NCI-H69 (cell line): ENCODE results near the gene BAIAP2.

Experiments
- DNase-seq: peaks from one replicate; lab custom pipeline; 2025; lab: John Stamatoyannopoulos, UW

BAIAP2 gene

DNA sequence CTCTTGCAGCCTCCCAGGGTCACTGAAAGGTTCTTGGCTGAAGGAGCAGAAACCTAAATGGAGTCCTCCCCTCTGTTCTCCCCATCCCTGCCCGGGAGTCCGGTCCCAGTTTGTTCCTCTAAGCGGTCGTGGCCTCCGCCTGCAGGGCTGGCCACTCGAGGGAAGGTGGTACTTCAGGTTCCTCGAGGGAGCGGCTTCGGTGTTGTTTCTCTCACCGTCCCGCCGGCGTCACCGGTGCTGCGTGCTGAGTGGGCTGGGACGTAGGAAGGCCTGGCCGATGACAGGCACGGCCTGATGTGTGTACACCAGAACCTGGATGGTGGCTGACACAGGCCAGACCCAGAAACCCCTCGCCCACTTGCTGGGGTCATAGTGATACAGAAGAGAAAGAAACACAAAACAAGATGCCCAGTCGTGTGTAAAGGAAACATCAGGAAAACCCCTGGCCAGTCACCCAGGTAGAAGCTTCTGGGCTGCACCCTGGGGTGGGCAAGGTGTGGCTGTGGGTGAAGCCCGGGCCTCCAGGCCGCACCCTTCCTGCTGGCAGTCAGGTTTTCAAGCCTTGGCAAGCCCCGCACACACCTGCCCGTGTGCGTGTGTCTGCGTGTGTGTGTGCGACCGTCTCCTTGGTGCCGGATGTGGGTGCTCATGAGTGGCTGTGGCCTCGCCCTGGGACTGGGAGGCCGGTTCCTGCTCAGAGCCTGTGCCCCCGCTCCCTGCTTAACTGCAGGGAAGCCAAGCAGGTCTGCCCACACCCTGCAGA is 52.0 kb downstream of the BAIAP2 start:
- no peak for DNase-seq

GRCh38 chr17:81090361-81091136 is 55.6 kb downstream of the BAIAP2 start:
- peak; percentile 82 for DNase-seq

- no peak for DNase-seq
Measured at GRCh38 chr17:81091154-81091553, 56.2 kb downstream of the BAIAP2 start.

DNA sequence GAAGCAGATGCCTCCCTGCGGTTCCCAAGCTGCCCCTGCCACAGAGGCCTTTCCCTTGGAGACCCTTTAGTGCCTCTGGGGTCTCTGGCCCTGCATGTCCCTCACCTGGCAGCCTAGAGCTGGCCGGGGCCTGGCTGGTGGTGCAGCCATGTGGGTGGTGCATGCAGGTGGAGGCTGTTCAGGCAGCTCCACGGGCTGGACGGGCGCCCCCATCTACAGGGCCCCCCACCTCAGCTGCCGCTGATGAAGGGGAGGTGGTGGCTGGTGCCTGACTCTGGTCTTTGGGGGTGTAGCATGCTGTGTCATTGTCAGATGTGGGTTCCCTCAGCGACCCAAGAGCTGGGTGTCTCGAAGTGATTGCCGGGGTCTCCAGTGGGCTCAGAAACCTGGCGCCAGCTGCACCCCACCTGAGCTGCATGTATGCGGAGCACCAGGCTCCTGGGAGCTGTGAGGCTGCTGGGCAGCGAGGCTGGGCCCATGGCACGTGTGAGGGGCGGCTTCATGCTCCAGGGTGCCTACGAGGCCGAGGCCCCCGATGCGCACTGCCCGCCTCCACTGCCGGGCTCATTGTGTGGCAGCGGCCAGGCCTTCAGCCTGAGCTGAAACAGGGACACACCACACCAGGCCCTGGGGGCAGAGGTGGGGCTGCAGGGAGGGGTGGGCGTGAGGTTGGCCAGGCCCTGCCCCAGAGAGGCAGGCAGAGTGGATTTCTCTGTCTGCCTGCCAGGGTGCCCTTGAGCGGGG is 57.0 kb downstream of the BAIAP2 start:
- DNase-seq: peak; percentile 28

DNA sequence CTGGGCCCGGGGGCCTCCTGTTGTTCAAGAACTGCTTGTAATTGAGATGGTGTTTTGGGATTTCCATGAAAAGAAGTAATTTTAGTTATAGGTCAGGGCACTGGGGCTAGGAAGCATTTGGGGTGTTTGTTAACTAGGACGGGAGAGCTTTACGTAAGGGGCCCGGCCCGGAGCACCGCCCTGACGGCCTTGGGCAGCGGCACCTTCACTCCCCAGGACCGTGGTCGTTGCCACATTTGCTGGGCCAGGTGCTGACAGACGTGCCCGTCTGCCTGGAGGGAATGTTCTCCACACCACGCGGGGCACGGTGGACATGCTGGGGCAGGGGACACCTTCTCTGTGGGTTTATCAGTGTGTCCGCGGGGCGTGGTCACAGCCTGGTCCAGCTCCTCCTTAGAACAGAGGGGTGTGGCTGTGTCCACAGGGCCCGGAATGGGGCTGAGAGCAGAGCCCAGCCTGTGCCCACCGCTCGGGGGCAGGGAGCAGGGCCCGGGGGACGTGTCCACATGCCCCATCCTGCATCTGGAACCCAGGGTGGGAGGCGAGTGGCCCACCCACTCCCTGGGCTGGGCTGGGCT is 57.7 kb downstream of the BAIAP2 start:
- DNase-seq: no peak

DNA sequence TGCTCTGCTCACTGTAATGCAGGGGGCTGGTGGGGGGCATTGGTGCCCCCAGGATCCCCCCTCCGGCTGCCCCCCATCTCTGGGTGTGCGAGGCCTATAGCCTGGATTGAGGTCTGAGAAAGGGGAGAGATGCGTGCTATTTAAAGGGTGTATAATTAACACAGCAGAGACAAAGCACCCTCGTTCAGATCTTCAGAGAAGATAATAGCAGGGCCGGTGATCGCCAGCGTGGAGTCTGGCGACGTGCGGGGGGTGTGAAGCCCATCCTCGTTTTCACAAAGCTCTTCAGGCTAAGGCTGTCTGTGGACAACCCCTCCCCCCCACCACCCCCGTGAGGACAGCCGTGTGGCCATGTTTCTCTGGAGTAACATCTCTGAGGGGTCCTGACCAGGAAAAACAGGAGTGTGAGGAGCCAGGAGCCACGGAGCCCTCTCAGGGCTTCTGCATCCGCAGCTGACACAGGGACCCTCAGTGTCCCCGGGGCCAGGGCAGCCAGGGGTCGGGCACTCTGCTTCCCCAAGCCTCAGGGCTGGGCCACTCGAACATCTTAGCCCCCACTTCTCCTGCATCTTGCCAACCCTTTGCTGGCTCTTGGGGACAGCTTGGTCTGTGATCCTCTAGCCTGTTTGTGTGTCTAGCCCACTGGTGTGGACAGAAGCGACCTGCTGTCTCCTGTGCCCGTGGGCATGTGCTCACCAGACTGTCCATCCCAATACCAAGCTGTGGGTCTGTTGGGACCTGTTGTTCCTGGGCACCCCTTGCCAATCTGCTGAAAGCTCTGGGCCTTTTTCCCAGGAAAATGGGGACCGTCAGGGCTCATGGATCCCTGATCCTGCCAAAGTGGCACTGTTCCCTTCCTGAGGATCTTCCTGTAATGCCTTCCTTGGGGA is 58.9 kb downstream of the BAIAP2 start:
- DNase-seq: peak; percentile 85

GRCh38 chr17:81094509-81095382 is 59.8 kb downstream of the BAIAP2 start:
- DNase-seq: peak; percentile 97

DNA sequence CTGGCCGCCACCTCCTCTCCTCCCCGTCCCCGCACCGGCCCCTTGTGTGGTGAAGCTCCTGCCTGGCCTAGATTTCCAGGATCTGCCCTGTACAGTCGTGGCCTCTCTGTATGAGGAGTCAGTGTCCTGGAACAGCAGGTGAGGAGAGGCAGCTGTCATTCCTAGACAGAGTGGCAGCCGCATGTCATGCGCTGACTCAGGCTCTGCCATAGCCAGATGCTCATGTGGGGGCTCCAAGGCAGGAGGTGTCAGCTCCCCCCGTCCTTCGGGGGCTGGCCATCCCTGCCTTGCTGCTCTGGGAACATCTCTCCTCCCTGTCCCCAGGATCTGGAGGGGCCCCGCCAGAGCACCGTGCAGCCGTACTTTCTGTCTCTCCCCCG is 60.4 kb downstream of the BAIAP2 start:
- peak; percentile 55 for DNase-seq

DNA sequence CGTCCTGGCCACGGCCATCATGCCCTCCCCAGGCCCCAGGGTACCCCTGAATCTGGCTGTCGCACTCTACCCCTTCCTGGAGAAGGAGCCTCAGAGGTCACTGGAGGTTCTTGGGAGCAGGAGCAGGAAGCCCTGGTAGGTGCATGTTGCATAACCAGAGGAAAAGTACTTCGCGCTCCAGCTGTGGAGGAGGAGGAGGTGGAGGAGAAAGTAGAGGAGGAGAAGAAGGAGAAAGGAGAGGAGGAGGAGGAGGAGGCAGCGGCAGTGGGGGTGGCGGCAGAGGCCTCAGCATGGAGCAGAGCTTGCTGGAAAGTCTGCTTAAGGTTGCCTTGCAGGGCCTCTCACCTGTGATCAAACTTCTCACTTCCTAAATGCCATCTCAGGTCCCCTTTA is 61.8 kb downstream of the BAIAP2 start:
- no peak for DNase-seq

- no peak for DNase-seq
Measured at GRCh38 chr17:81097134-81097942, 62.4 kb downstream of the BAIAP2 start.

DNA sequence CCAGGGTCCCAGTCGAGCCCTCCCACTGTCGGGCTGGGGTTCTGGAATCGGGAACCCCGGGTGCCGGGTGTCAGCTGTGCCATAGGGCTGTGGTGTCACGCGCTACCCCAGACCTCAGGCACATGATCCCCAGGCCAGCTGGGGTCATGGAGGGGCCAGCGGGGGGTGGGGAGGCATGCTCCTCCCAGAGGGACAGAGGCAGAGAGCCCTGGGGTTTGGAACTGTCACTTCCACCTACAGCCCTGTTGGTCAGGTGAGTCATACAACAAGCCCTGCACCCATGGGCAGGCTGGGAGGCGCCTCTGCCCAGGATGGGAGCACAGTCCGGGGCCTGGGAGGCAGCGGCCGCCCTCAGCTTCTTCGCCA is 63.0 kb downstream of the BAIAP2 start:
- DNase-seq: no peak

DNA sequence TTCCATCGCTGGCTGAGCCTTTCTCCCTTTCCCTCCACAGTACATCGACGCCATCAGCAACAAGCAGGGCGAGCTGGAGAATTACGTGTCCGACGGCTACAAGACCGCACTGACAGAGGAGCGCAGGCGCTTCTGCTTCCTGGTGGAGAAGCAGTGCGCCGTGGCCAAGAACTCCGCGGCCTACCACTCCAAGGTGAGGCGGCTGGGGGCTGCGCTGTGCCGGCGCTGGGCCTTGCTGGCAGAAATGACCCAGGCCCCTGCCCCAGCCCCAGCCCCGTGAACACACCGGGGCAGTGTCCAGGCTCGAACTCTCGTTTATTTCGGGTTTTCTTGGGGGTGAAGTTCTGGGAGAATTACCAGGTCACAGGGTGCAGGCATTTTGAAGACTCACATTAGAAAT is 64.9 kb downstream of the BAIAP2 start:
- DNase-seq: no peak

GRCh38 chr17:81100668-81101067 is 65.7 kb downstream of the BAIAP2 start:
- no peak for DNase-seq

DNA sequence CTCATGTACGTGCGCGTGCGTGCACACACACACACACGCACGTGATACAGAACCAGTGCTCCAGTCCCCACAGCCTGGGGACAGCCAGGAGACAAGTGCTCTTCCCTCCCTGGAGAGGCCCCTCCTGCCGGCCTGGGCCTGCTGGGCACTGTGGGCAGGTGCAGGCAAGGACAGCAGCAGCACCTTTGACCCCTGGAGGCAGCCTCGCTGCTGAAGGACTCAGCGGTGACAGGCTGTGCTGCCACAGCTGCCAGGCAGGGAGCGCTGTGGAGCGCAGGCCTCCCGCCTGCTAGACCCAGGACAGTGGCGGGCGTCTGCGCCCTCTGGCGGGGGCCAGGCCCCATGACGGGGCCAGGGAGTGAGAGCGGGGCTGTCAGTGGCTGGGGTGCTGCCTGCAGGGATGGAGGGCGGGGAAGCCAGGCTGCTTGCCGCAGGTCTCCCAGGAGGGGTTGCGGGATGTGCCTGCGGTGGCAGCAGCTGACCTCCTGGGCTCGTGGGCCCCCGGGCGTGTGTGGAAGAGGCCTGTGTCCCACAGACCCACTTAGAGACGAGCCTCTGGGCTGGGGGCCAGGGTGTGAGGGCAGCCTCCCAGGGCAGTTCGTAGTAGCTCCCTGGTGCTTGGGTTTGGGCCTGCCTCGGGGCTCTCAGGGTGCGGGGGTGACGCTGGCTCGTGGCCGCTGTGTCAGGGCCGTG is 66.8 kb downstream of the BAIAP2 start:
- peak; percentile 87 for DNase-seq

DNA sequence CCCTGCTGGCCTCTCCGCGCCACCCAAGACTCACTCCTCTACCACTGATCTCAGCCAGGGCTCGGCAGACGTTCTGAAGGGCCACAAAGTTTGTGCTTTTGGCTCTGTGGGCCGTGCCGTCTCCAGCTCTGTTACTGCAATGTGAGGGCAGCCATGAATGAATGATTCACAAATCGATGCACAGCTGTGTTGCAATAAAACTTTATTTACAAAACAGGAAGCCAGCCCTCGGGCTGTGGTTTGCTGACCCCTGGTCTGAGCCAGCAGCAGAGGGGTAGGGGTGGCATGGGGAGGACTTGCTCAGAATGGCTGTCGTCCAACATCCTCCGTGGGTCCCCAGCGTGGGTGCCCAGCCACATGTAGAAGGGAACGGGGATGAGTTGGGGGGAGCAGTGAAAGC is 67.4 kb downstream of the BAIAP2 start:
- DNase-seq: no peak

DNA sequence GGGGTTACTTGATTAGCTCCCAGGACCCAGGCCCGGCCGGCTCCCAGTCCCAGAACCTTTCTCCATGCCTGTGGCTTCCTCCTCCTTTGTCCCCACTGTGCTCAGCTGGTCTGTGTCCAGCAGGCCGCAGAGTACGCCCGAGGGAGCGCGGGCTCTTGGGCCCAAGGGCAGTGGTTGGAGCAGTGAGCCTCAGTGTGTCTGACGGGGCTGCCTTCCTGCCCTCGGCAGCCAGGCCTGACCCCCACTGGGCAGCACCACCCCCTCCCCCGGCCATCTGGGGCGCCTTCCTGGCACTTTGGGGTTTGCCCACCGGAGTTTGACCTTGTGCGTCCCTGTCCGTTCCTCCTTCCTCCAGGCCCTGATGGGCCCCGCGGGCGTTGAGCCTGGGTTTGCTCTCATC is 67.9 kb downstream of the BAIAP2 start:
- no peak for DNase-seq

DNA sequence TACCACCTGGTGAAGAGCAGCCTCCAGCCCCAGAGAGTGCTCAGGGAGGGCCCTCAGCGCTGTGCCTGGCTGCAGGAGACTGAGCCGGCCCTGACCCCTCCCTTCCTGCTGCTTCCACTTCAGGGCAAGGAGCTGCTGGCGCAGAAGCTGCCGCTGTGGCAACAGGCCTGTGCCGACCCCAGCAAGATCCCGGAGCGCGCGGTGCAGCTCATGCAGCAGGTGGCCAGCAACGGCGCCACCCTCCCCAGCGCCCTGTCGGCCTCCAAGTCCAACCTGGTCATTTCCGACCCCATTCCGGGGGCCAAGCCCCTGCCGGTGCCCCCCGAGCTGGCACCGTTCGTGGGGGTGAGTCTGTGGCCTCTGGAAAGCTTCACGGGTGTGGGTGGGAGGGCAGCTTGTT is 68.4 kb downstream of the BAIAP2 start:
- DNase-seq: no peak

GRCh38 chr17:81106716-81107115 is 71.8 kb downstream of the BAIAP2 start:
- no peak for DNase-seq

- DNase-seq: no peak
Measured at GRCh38 chr17:81108220-81108619, 73.3 kb downstream of the BAIAP2 start.
